Measurements from ENCODE around the gene CXCL11. TPM values are rescaled to one million over a fixed set of nuclear protein-coding genes. Genes with fewer than 3 reads are reported as not detected.

The CXCL11 gene
- total and polyA plus RNA-seq, 2 experiments from 2014 or later, result not detected

DNA sequence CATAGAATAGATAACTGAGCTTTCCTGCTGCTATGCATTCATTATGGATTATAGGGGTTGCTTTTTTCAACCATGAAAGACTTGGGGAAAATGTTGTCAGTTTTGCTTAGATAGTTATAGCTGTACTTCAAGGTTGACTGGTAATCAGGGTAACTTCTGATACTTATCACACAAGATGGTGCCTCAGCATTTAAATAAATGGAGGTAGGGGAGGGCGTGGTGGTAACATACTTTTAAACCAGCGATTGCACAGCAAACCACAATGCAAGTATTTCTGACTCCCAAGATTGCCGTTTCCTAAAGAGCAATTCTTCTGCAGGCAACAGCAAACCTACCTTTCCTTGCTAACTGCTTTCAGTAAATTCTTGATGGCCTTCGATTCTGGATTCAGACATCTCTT lies 13.8 kb downstream of the CXCL11 start:
- DNase-seq, result no peak
- in situ Hi-C loops (cut with MboI), result no loop called here
- Histone ChIP-seq H4K20me1 (ENCODE audit: insufficient read depth) (no peaks in the 10 kb centered on the region), H3K4me1 (ENCODE audit: insufficient read depth) (no peaks in the 10 kb centered on the region), H3K9me3 (ENCODE audit: low read depth) (no peaks in the 10 kb centered on the region), H3K9ac (no peak overlapping the region), H3K79me2 (ENCODE audit: insufficient read depth) (no peaks in the 10 kb centered on the region), H3F3A (ENCODE audit: insufficient read depth) (no peaks in the 10 kb centered on the region), H3K4me3 (no peak overlapping the region), H3K36me3 (ENCODE audit: low read depth) (no peaks in the 10 kb centered on the region), H3K27ac (no peak overlapping the region), H2AFZ (no peak overlapping the region), H3K9me2 (ENCODE audit: insufficient read depth) (no peaks in the 10 kb centered on the region), H3K27me3 (replicated peaks; ENCODE audit: insufficient read depth) (peaks cover 9% of the 10 kb centered on the region; the same call in 1 of the 2 replicates), H3K4me2 (ENCODE audit: unreplicated experiment) (no peak overlapping the region)
- TF ChIP-seq EZH2 (IDR thresholded peaks at IDR 0.05; ENCODE audit: insufficient read depth, poor library complexity, severe bottlenecking) (no peak), EZH2phosphoT487 (IDR thresholded peaks at IDR 0.05; ENCODE audit: insufficient read depth, low read depth) (no peak)
- WGBS, 2 experiments (ENCODE audit: low coverage in 1 of 2, low lambda C conversion rate in 2 of 2, missing lambda C conversion rate in 2 of 2), result 58 to 64% methylated on average over 4 of the region's 4 CpGs

DNA sequence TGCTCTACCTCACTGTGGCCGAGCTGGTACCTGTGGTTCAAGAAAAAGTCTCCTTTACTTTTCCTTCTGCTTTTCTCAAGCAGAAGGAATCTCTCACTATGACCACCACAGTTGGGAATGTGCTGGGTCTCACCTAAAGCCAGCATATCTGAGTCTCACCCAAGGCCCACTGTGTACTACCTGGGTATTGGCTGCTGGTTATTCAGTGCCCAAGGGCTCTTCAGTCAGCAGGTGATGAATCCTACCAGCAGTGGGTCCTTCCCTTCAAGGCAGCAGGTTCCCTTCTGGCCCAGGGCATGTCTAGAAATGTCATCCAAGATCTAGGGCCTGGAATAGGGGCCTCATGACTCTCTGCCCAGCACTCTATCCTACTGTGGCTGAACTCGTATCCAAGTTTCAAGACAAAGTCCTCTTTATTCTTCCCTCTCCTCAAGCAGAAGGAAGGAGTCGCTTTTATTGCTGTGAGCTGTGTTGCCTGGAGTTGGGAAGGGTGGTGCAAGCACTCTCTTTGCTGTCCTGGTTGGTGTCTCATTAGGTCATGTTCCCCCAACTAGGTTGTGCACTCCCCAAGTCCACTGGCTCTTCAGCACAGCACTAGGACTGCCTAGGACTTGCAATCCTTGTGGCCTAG lies 18.7 kb downstream of the CXCL11 start:
- 67 to 73% methylated on average over 3 of the region's 3 CpGs for WGBS, 2 experiments (ENCODE audit: low coverage in 1 of 2, low lambda C conversion rate in 2 of 2, missing lambda C conversion rate in 2 of 2)
- Histone ChIP-seq H3K9me3 (ENCODE audit: low read depth) (no peaks in the 10 kb centered on the region), H3K79me2 (ENCODE audit: insufficient read depth) (no peaks in the 10 kb centered on the region), H3K27ac (no peak overlapping the region), H3K9ac (no peak overlapping the region), H3K27me3 (replicated peaks; ENCODE audit: insufficient read depth) (no peaks in the 10 kb centered on the region), H3K4me1 (ENCODE audit: insufficient read depth) (peaks cover 11% of the 10 kb centered on the region), H3F3A (ENCODE audit: insufficient read depth) (peaks cover 18% of the 10 kb centered on the region), H4K20me1 (ENCODE audit: insufficient read depth) (no peaks in the 10 kb centered on the region), H3K9me2 (ENCODE audit: insufficient read depth) (no peaks in the 10 kb centered on the region), H3K4me2 (ENCODE audit: unreplicated experiment) (no peak overlapping the region), H3K4me3 (no peak overlapping the region), H2AFZ (no peak overlapping the region), H3K36me3 (ENCODE audit: low read depth) (no peaks in the 10 kb centered on the region)
- in situ Hi-C loops (cut with MboI), result no loop called here
- DNase-seq, result no peak
- TF ChIP-seq EZH2 (IDR thresholded peaks at IDR 0.05; ENCODE audit: insufficient read depth, poor library complexity, severe bottlenecking), result no peak
- TF ChIP-seq EZH2phosphoT487 (IDR thresholded peaks at IDR 0.05; ENCODE audit: insufficient read depth, low read depth), result no peak

DNA sequence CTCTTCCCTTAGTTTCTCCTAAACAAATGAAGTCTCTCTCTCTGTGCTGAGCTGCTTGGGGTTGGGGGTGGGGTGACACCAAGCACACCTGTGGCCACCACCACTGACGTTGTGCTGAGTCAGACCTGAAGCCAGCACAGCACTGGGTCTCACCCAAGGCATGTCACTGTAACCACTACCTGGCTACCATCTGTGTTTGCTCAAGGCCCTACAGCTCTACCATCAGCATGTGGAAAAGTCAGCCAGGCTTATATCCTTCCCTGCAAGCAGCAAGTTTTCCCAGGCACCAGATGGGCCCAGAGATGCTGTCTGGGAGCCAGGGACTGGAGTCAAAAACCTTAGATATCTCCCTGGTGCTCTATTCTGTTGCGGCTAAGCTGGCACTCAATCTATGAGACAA lies 19.5 kb downstream of the CXCL11 start:
- Histone ChIP-seq H3K4me1 (ENCODE audit: insufficient read depth) (peaks cover 18% of the 10 kb centered on the region), H3K9ac (no peak overlapping the region), H2AFZ (no peak overlapping the region), H3K36me3 (ENCODE audit: low read depth) (no peaks in the 10 kb centered on the region), H3K4me2 (ENCODE audit: unreplicated experiment) (no peak overlapping the region), H3K9me2 (ENCODE audit: insufficient read depth) (no peaks in the 10 kb centered on the region), H3K79me2 (ENCODE audit: insufficient read depth) (no peaks in the 10 kb centered on the region), H3K27me3 (replicated peaks; ENCODE audit: insufficient read depth) (no peaks in the 10 kb centered on the region), H3K4me3 (no peak overlapping the region), H3K9me3 (ENCODE audit: low read depth) (no peaks in the 10 kb centered on the region), H4K20me1 (ENCODE audit: insufficient read depth) (no peaks in the 10 kb centered on the region), H3F3A (ENCODE audit: insufficient read depth) (peaks cover 26% of the 10 kb centered on the region), H3K27ac (no peak overlapping the region)
- DNase-seq, result no peak
- in situ Hi-C loops (cut with MboI), result no loop called here
- 75 to 84% methylated on average over 2 of the region's 2 CpGs for WGBS, 2 experiments (ENCODE audit: low coverage in 1 of 2, low lambda C conversion rate in 2 of 2, missing lambda C conversion rate in 2 of 2)
- no peak for TF ChIP-seq EZH2 (IDR thresholded peaks at IDR 0.05; ENCODE audit: insufficient read depth, poor library complexity, severe bottlenecking)
- TF ChIP-seq EZH2phosphoT487 (IDR thresholded peaks at IDR 0.05; ENCODE audit: insufficient read depth, low read depth), result no peak

DNA sequence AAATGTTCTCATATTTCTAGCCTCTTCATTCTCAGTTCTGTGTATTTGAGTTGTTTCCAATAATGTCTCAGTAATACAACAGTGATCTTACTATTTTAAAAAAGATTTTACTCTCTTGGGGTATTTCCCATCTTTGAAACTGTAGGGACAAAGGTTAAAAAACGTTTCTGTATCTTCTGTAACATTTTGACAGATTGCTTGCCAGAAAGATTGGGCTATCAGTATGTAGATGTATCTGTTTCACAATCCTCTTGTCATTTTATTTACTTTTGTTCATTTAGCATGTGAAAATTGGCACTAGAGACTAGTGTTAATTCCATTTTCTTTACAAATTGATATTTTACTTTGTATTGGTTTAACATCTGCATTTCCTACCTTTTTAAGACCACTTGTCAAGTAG lies 22.3 kb downstream of the CXCL11 start:
- no peaks in the 10 kb centered on the region for H3K36me3 ChIP-seq (ENCODE audit: low read depth)
- H3K9me3 ChIP-seq (ENCODE audit: low read depth), result no peaks in the 10 kb centered on the region
- in situ Hi-C loops (cut with MboI), result no loop called here
- no peak overlapping the region for H3K4me2 ChIP-seq (ENCODE audit: unreplicated experiment)
- no peak overlapping the region for H3K27ac ChIP-seq
- DNase-seq, result no peak
- 15 to 18% methylated on average over 1 of the region's 1 CpG for WGBS, 2 experiments (ENCODE audit: low coverage in 1 of 2, low lambda C conversion rate in 2 of 2, missing lambda C conversion rate in 2 of 2)
- H3K27me3 ChIP-seq (replicated peaks; ENCODE audit: insufficient read depth), result no peaks in the 10 kb centered on the region
- no peaks in the 10 kb centered on the region for H4K20me1 ChIP-seq (ENCODE audit: insufficient read depth)
- peaks cover 29% of the 10 kb centered on the region for H3F3A ChIP-seq (ENCODE audit: insufficient read depth)
- H3K9me2 ChIP-seq (ENCODE audit: insufficient read depth), result no peaks in the 10 kb centered on the region
- peaks cover 21% of the 10 kb centered on the region for H3K4me1 ChIP-seq (ENCODE audit: insufficient read depth)
- TF ChIP-seq EZH2phosphoT487 (IDR thresholded peaks at IDR 0.05; ENCODE audit: insufficient read depth, low read depth) (no peak), EZH2 (IDR thresholded peaks at IDR 0.05; ENCODE audit: insufficient read depth, poor library complexity, severe bottlenecking) (no peak)
- H3K79me2 ChIP-seq (ENCODE audit: insufficient read depth), result no peaks in the 10 kb centered on the region
- H3K4me3 ChIP-seq, result no peak overlapping the region
- H3K9ac ChIP-seq, result no peak overlapping the region
- H2AFZ ChIP-seq, result peak overlapping the region; percentile 39; the same call in 1 of the 2 replicates

Measured in GM23248 (cell line).